ENCODE measurements around the gene ZDHHC23. TPM values are rescaled to one million over a fixed set of nuclear protein-coding genes. Genes with fewer than 3 reads are reported as not detected.

ZDHHC23 gene
- total and polyA plus RNA-seq, 5 donors from 2014 or later = 0.49 to 7.4 (median 0.75) TPM

DNA sequence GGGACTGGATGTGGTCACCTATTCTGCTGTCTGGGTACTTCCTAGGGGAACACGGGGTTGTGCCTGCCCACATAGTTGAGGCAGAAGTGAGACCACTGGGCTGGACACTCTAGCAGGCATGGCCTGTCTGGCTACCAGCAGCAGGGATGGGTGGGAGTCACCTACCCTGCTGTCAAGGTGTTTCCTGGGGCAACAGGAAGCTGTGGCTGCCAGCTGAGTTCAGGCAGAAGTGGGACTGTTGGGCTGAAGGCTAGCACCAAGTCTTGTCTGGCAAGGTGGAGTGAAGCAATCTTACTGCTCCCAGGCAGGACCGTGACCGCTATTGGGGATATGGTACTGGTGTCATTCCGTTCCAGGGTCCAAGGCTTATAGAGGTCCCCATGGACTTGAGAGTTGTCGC is 20.3 kb upstream of the ZDHHC23 start:
- Histone ChIP-seq H3K4me1 (ENCODE audit: control insufficient read depth, insufficient read depth, low read length, poor library complexity, severe bottlenecking) (no peaks in the 10 kb centered on the region), H3K9me3 (ENCODE audit: control insufficient read depth in 2 of 2, low read length in 2 of 2) (peaks cover 5 to 18% of the 10 kb centered on the region in 2 experiments), H3K27ac (ENCODE audit: insufficient read depth, low read length, poor library complexity, severe bottlenecking) (no peak overlapping the region), H3K27me3 (ENCODE audit: control insufficient read depth, insufficient read depth, low read length) (peaks cover 8% of the 10 kb centered on the region), H3K36me3 (ENCODE audit: control insufficient read depth, insufficient read depth, low read length) (no peaks in the 10 kb centered on the region), H3K4me3 (ENCODE audit: low read depth, low read length) (no peak overlapping the region)
- ATAC-seq (ENCODE audit: low read depth in 2 of 2) = no peak
- Mint-ChIP-seq H3K9me3 (peaks cover 4 to 29% (median 15%) of the 10 kb centered on the region in 7 donors), H3K4me1 (peaks cover 0 to 2% (median 0%) of the 10 kb centered on the region in 4 donors), H3K4me3 (no peak overlapping the region), H3K36me3 (peaks cover 7% of the 10 kb centered on the region), H3K27me3 (peaks cover 29% of the 10 kb centered on the region), H3K27ac (no peak overlapping the region)
- peak in 1 of 3 donors; percentile 41 for DNase-seq

DNA sequence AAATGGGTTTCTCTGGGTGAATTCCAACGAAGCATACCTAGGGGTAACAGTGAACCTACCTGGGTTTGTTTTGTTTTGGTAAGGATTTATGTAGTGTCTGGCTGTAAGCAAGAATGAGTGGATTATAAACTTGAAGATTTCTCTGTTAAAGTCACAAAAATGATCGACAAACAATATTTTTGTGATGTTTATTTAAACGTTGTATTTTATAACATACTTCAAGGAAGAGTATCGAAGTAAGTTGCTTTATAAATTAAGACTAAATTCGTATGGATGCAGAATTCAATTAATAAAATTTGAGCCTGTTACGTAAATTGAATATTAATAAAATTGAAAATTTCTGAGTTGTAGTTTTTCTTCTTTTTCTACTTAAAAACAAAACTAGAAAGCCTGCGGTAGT is 982 bp upstream of the ZDHHC23 start:
- Histone ChIP-seq H3K36me3 (ENCODE audit: control insufficient read depth, insufficient read depth, low read length) (no peaks in the 10 kb centered on the region), H3K4me3 (ENCODE audit: low read depth, low read length) (peak overlapping the region; percentile 75), H3K4me1 (ENCODE audit: control insufficient read depth, insufficient read depth, low read length, poor library complexity, severe bottlenecking) (peaks cover 14% of the 10 kb centered on the region), H3K9me3 (ENCODE audit: control insufficient read depth in 2 of 2, low read length in 2 of 2) (no peaks in the 10 kb centered on the region), H3K27me3 (ENCODE audit: control insufficient read depth, insufficient read depth, low read length) (peaks cover 17% of the 10 kb centered on the region), H3K27ac (ENCODE audit: insufficient read depth, low read length, poor library complexity, severe bottlenecking) (no peak overlapping the region)
- H3K36me3 Mint-ChIP-seq = no peaks in the 10 kb centered on the region
- ATAC-seq (ENCODE audit: low read depth in 2 of 2) (no peak), DNase-seq (no peak)
- peaks cover 36% of the 10 kb centered on the region for H3K27me3 Mint-ChIP-seq
- peaks cover 4 to 16% (median 8%) of the 10 kb centered on the region in 4 donors for H3K4me1 Mint-ChIP-seq
- H3K27ac Mint-ChIP-seq = peak overlapping the region in 2 of 3 donors; percentile 43 to 59
- peak overlapping the region; percentile 80 to 87 (median 84) for H3K4me3 Mint-ChIP-seq
- peaks cover 0 to 3% (median 0%) of the 10 kb centered on the region in 7 donors for H3K9me3 Mint-ChIP-seq

GRCh38 chr3:113948015-113948917 is 453 bp downstream of the ZDHHC23 start:
- peaks cover 26% of the 10 kb centered on the region for H3K27me3 Mint-ChIP-seq
- H3K9me3 Mint-ChIP-seq = peaks cover 0 to 3% (median 0%) of the 10 kb centered on the region in 7 donors
- Histone ChIP-seq H3K9me3 (ENCODE audit: control insufficient read depth in 2 of 2, low read length in 2 of 2) (no peaks in the 10 kb centered on the region), H3K27ac (ENCODE audit: insufficient read depth, low read length, poor library complexity, severe bottlenecking) (no peak overlapping the region), H3K4me3 (ENCODE audit: low read depth, low read length) (peak overlapping the region; percentile 57), H3K27me3 (ENCODE audit: control insufficient read depth, insufficient read depth, low read length) (peaks cover 14% of the 10 kb centered on the region), H3K4me1 (ENCODE audit: control insufficient read depth, insufficient read depth, low read length, poor library complexity, severe bottlenecking) (peaks cover 14% of the 10 kb centered on the region), H3K36me3 (ENCODE audit: control insufficient read depth, insufficient read depth, low read length) (no peaks in the 10 kb centered on the region)
- DNase-seq (peak; percentile 26 to 42 (median 28)), ATAC-seq (ENCODE audit: low read depth in 2 of 2) (peak; percentile 21 to 25)
- no peaks in the 10 kb centered on the region for H3K36me3 Mint-ChIP-seq
- H3K4me1 Mint-ChIP-seq = peaks cover 4 to 16% (median 8%) of the 10 kb centered on the region in 4 donors
- H3K4me3 Mint-ChIP-seq = peak overlapping the region; percentile 62 to 81 (median 77)
- H3K27ac Mint-ChIP-seq = peak overlapping the region in 1 of 3 donors; percentile 6

DNA sequence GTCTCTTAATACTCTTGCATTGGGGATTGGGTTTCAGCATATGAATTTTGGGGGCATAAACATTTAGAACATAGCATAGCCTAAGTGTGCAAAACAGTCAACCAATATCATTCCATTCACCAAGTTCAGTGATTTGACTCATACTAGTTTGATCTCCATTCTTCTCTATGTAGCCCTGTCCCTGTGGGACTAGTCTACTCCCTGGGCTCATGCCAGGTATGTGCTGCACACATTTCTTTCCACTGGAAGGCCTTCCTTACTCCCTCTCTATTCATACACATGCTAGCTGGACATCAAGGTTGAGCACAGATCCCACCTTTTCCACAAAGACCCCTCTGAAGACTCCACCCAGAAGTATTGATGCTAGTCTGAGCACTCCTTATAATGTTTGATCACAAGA is 5.1 kb downstream of the ZDHHC23 start:
- Histone ChIP-seq H3K27me3 (ENCODE audit: control insufficient read depth, insufficient read depth, low read length) (no peaks in the 10 kb centered on the region), H3K27ac (ENCODE audit: insufficient read depth, low read length, poor library complexity, severe bottlenecking) (no peak overlapping the region), H3K4me1 (ENCODE audit: control insufficient read depth, insufficient read depth, low read length, poor library complexity, severe bottlenecking) (peaks cover 8% of the 10 kb centered on the region), H3K4me3 (ENCODE audit: low read depth, low read length) (no peak overlapping the region), H3K36me3 (ENCODE audit: control insufficient read depth, insufficient read depth, low read length) (no peaks in the 10 kb centered on the region), H3K9me3 (ENCODE audit: control insufficient read depth in 2 of 2, low read length in 2 of 2) (no peaks in the 10 kb centered on the region)
- ATAC-seq (ENCODE audit: low read depth in 2 of 2) (no peak), DNase-seq (no peak)
- Mint-ChIP-seq H3K4me1 (peaks cover 5 to 22% (median 12%) of the 10 kb centered on the region in 4 donors), H3K27me3 (no peaks in the 10 kb centered on the region), H3K27ac (no peak overlapping the region), H3K9me3 (peaks cover 0 to 3% (median 0%) of the 10 kb centered on the region in 7 donors), H3K36me3 (peaks cover 6% of the 10 kb centered on the region), H3K4me3 (peak overlapping the region in 1 of 4 donors; percentile 46)

DNA sequence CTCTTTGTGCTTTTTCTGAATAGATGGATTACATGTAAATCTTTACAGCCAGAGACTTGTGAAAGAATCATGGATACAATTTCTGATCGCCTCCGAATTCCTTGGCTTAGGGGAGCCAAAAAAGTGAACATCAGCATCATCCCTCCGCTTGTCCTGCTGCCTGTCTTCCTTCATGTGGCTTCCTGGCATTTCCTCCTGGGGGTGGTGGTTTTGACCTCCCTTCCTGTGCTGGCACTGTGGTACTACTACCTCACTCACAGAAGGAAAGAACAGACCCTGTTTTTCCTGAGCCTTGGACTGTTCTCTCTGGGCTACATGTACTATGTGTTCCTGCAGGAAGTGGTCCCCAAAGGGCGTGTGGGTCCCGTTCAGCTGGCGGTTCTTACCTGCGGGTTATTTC is 5.9 kb downstream of the ZDHHC23 start:
- H3K4me3 Mint-ChIP-seq = peak overlapping the region in 1 of 4 donors; percentile 46
- peaks cover 0 to 3% (median 0%) of the 10 kb centered on the region in 7 donors for H3K9me3 Mint-ChIP-seq
- H3K4me1 Mint-ChIP-seq = peaks cover 4 to 21% (median 10%) of the 10 kb centered on the region in 4 donors
- H3K9me3 ChIP-seq (ENCODE audit: control insufficient read depth in 2 of 2, low read length in 2 of 2) = no peaks in the 10 kb centered on the region
- peaks cover 10% of the 10 kb centered on the region for H3K36me3 Mint-ChIP-seq
- no peaks in the 10 kb centered on the region for H3K27me3 ChIP-seq (ENCODE audit: control insufficient read depth, insufficient read depth, low read length)
- DNase-seq (no peak), ATAC-seq (ENCODE audit: low read depth in 2 of 2) (no peak)
- H3K27ac Mint-ChIP-seq = no peak overlapping the region
- H3K27me3 Mint-ChIP-seq = no peaks in the 10 kb centered on the region
- H3K36me3 ChIP-seq (ENCODE audit: control insufficient read depth, insufficient read depth, low read length) = no peaks in the 10 kb centered on the region
- H3K4me3 ChIP-seq (ENCODE audit: low read depth, low read length) = no peak overlapping the region
- H3K27ac ChIP-seq (ENCODE audit: insufficient read depth, low read length, poor library complexity, severe bottlenecking) = no peak overlapping the region
- H3K4me1 ChIP-seq (ENCODE audit: control insufficient read depth, insufficient read depth, low read length, poor library complexity, severe bottlenecking) = peaks cover 1% of the 10 kb centered on the region

GRCh38 chr3:113954091-113954685 is 6.4 kb downstream of the ZDHHC23 start:
- Histone ChIP-seq H3K27ac (ENCODE audit: insufficient read depth, low read length, poor library complexity, severe bottlenecking) (no peak overlapping the region), H3K9me3 (ENCODE audit: control insufficient read depth in 2 of 2, low read length in 2 of 2) (no peaks in the 10 kb centered on the region), H3K4me1 (ENCODE audit: control insufficient read depth, insufficient read depth, low read length, poor library complexity, severe bottlenecking) (no peaks in the 10 kb centered on the region), H3K36me3 (ENCODE audit: control insufficient read depth, insufficient read depth, low read length) (no peaks in the 10 kb centered on the region), H3K27me3 (ENCODE audit: control insufficient read depth, insufficient read depth, low read length) (no peaks in the 10 kb centered on the region), H3K4me3 (ENCODE audit: low read depth, low read length) (no peak overlapping the region)
- Mint-ChIP-seq H3K27me3 (no peaks in the 10 kb centered on the region), H3K36me3 (peaks cover 15% of the 10 kb centered on the region), H3K27ac (no peak overlapping the region), H3K9me3 (peaks cover 0 to 3% (median 0%) of the 10 kb centered on the region in 7 donors), H3K4me1 (peaks cover 0 to 16% (median 8%) of the 10 kb centered on the region in 4 donors), H3K4me3 (peak overlapping the region in 1 of 4 donors; percentile 46)
- DNase-seq (no peak), ATAC-seq (ENCODE audit: low read depth in 2 of 2) (no peak)

DNA sequence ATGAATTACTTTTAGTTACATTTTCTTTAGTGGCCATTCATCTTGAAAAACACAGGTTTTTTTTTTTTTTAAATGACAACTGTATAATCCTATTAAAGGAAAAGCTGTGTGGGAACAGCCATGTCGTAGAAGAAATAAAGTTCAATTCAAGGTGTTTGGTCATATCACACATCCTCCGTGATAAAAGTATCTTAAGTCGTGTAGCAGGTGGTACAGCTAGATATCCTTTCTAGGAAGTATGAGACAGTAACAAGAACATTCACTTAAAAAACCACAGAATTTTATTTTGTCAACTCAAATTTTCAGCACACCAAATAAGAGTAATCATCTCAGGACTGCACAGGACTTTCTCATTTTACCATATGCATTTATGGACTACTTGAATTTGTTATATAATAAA is 16.1 kb downstream of the ZDHHC23 start:
- Histone ChIP-seq H3K4me1 (ENCODE audit: control insufficient read depth, insufficient read depth, low read length, poor library complexity, severe bottlenecking) (no peaks in the 10 kb centered on the region), H3K36me3 (ENCODE audit: control insufficient read depth, insufficient read depth, low read length) (no peaks in the 10 kb centered on the region), H3K27ac (ENCODE audit: insufficient read depth, low read length, poor library complexity, severe bottlenecking) (no peak overlapping the region), H3K4me3 (ENCODE audit: low read depth, low read length) (no peak overlapping the region), H3K27me3 (ENCODE audit: control insufficient read depth, insufficient read depth, low read length) (no peaks in the 10 kb centered on the region), H3K9me3 (ENCODE audit: control insufficient read depth in 2 of 2, low read length in 2 of 2) (no peaks in the 10 kb centered on the region)
- peak in 1 of 3 donors; percentile 87 for DNase-seq
- no peak overlapping the region for H3K4me3 Mint-ChIP-seq
- ATAC-seq (ENCODE audit: low read depth in 2 of 2) = peak; percentile 37 to 75
- peak overlapping the region; percentile 7 to 42 (median 23) for H3K27ac Mint-ChIP-seq
- H3K36me3 Mint-ChIP-seq = peaks cover 7% of the 10 kb centered on the region
- no peaks in the 10 kb centered on the region for H3K27me3 Mint-ChIP-seq
- peaks cover 6 to 13% (median 13%) of the 10 kb centered on the region in 4 donors for H3K4me1 Mint-ChIP-seq
- peaks cover 0 to 3% (median 0%) of the 10 kb centered on the region in 7 donors for H3K9me3 Mint-ChIP-seq
